ENCODE data around the gene ELMO3. TPM values are rescaled to one million over a fixed set of nuclear protein-coding genes. Genes with fewer than 3 reads are reported as not detected.

The ELMO3 gene
- total and polyA plus RNA-seq, 2 of the 13 experiments (the other 11 are each of a cell fraction or from before 2014, with no cell fraction given), result 2.6 to 4.0 TPM

DNA sequence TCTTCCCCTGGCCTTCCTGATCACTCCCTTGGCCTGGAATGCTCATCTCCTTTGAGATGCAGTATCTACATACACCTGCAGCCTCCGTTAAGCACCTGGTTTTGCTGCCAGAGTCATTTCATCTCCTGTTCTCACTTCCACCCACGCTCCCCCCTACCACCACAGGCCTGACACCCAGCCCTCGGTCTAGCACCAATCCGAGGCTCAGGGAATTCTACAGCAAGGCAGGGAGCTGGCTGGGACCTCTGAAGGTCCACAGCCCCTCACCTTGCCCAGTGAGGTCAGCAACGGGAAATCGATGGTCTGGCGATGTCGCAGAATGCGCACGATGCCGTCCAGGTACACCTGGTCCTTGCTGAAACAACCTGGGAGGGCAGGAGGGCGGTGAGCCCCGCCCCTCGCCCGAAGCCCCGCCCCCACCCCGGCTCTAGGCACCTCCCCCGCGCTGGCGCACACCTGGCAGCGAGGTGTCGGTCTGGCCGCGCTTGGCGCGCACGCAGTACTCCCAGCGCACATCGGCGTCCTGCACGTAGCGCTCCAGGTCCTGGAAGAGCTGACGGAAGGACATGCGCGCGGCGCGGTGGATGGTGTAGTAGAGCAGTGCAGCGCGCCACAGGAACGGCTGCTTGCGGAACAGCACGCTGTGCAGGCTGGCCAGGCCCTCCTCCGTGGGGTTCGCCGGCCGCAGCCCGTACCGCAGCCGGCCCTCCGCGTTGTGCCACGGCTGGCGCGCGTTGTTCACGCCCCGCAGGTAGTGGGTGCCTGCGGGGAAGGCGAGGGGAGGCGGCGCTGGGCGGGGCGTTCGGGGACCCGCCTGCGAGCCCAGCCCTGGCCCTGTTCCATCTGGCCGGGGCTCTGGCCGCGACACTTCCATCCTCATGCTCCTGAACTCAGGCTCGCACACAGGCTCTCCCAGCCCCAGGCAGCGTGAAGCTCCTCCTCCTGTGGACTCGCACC, 20.9 kb upstream of the ELMO3 start (continued):
- no peak for TF ChIP-seq KLF15 (CRISPR knock-in tag; IDR thresholded peaks at IDR 0.05; ENCODE audit: borderline replicate concordance)
- TF ChIP-seq RFX1 (IDR thresholded peaks at IDR 0.05), result no peak
- TF ChIP-seq ZNF451 (CRISPR knock-in tag; IDR thresholded peaks at IDR 0.05), result peak; percentile 89
- no peak for TF ChIP-seq ATF7 (IDR thresholded peaks at IDR 0.05)
- TF ChIP-seq ATF7 (CRISPR knock-in tag; IDR thresholded peaks at IDR 0.05), result no peak
- TF ChIP-seq ZMYM2 (CRISPR knock-in tag; IDR thresholded peaks at IDR 0.05), result no peak
- no peak for TF ChIP-seq NFIC (IDR thresholded peaks at IDR 0.05; ENCODE audit: low read length)
- TF ChIP-seq FOXC1 (CRISPR knock-in tag; IDR thresholded peaks at IDR 0.05; ENCODE audit: borderline replicate concordance), result no peak
- no peak for TF ChIP-seq ATM (IDR thresholded peaks at IDR 0.05; ENCODE audit: borderline replicate concordance)
- no peak for TF ChIP-seq ADNP (CRISPR knock-in tag; IDR thresholded peaks at IDR 0.05)
- TF ChIP-seq ZNF136 (CRISPR knock-in tag; IDR thresholded peaks at IDR 0.05; ENCODE audit: low read depth), result no peak; the same call in 1 of the 2 replicates
- TF ChIP-seq TBL1XR1 (IDR thresholded peaks at IDR 0.05; ENCODE audit: borderline replicate concordance, low read length, partially characterized antibody), result no peak
- peak; percentile 84 for TF ChIP-seq MYC (CRISPR knock-in tag; IDR thresholded peaks at IDR 0.05; ENCODE audit: borderline replicate concordance)
- TF ChIP-seq ZC3H4 (CRISPR knock-in tag; IDR thresholded peaks at IDR 0.05; ENCODE audit: borderline replicate concordance), result no peak
- no peak for TF ChIP-seq SMAD3 (CRISPR knock-in tag; IDR thresholded peaks at IDR 0.05)
- peak; percentile 77; the same call in 1 of the 2 replicates for TF ChIP-seq ZNF589 (CRISPR knock-in tag; conservative IDR thresholded peaks at IDR 0.05)
- no peak for TF ChIP-seq PRMT3 (CRISPR knock-in tag; IDR thresholded peaks at IDR 0.05; ENCODE audit: borderline replicate concordance, low read depth)
- TF ChIP-seq ZNF782 (CRISPR knock-in tag; IDR thresholded peaks at IDR 0.05; ENCODE audit: borderline replicate concordance), result no peak
- TF ChIP-seq, protein P1, sequence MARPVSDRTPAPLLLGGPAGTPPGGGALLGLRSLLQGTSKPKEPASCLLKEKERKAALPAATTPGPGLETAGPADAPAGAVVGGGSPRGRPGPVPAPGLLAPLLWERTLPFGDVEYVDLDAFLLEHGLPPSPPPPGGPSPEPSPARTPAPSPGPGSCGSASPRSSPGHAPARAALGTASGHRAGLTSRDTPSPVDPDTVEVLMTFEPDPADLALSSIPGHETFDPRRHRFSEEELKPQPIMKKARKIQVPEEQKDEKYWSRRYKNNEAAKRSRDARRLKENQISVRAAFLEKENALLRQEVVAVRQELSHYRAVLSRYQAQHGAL (CRISPR knock-in tag; IDR thresholded peaks at IDR 0.05; ENCODE audit: not compliant biosample characterization), result peak; percentile 82
- no peak for TF ChIP-seq TP53 (CRISPR knock-in tag; conservative IDR thresholded peaks at IDR 0.05)
- peak; percentile 26 for TF ChIP-seq IKZF4 (CRISPR knock-in tag; IDR thresholded peaks at IDR 0.05; ENCODE audit: borderline replicate concordance, low read depth, not compliant biosample characterization)
- TF ChIP-seq, protein P2, sequence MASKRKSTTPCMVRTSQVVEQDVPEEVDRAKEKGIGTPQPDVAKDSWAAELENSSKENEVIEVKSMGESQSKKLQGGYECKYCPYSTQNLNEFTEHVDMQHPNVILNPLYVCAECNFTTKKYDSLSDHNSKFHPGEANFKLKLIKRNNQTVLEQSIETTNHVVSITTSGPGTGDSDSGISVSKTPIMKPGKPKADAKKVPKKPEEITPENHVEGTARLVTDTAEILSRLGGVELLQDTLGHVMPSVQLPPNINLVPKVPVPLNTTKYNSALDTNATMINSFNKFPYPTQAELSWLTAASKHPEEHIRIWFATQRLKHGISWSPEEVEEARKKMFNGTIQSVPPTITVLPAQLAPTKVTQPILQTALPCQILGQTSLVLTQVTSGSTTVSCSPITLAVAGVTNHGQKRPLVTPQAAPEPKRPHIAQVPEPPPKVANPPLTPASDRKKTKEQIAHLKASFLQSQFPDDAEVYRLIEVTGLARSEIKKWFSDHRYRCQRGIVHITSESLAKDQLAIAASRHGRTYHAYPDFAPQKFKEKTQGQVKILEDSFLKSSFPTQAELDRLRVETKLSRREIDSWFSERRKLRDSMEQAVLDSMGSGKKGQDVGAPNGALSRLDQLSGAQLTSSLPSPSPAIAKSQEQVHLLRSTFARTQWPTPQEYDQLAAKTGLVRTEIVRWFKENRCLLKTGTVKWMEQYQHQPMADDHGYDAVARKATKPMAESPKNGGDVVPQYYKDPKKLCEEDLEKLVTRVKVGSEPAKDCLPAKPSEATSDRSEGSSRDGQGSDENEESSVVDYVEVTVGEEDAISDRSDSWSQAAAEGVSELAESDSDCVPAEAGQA (IDR thresholded peaks at IDR 0.05; ENCODE audit: low read depth), result peak; percentile 76; the same call in 1 of the 2 replicates
- TF ChIP-seq, protein P2 (CRISPR knock-in tag; IDR thresholded peaks at IDR 0.05; ENCODE audit: borderline replicate concordance), result no peak
- peak; percentile 59; the same call in 1 of the 2 replicates for TF ChIP-seq ZNF607 (CRISPR knock-in tag; IDR thresholded peaks at IDR 0.05; ENCODE audit: borderline replicate concordance)

Data from HepG2 (cell line).